ENCODE data around the gene NDUFAF8. TPM values are rescaled to one million over a fixed set of nuclear protein-coding genes. Genes with fewer than 3 reads are reported as not detected.

NDUFAF8 gene
- total and polyA plus RNA-seq, 7 experiments from 2014 or later, result 34.2 to 85.9 (median 45.1) TPM

DNA sequence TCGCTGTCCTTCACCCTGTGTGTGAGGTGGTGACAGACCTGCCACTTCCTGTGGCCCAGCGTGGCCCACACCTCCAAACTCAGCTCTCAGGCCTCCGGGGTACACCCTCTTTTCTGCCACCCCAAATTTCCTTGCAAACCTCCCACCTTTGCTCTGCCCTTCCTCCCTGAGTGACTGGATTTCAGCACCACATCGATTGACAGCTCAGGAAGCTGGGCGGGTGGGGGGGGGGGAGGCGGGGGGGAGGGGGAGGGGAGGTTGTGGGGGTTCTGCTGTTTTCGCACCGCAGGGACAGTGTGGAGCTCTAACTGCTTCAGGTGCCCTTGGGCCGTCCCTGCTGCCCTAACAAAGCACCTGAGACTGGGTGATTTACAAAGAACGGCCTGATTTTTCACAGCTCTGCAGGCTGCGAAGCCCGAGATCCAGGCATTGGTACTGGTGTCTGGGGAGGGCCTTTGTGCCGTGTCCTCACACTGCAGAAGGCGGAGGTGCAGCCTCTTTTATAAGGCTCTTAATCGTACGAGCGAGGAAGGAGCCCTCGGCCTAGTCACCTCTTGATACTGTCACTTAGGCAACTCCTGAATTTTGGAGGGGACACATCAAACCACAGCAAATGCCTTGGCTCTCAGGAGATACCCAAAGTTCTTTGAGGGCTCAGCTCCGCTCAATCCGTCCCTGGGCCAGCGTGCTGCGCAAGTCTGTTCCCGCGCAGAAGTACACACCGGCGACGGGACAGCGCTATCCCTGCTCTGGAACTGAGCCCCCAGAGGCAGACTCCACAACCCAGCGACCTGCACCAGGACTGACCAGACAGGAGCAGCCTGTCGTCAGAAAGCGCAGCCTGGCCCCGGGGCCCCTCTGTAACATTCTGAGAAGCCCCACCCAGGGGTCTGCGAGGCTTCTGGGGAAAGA is 3.6 kb downstream of the NDUFAF8 start:
- H3K4me3 Mint-ChIP-seq, result peak overlapping the region in 1 of 10 donors; percentile 5
- H3K27ac Mint-ChIP-seq, result peak overlapping the region in 3 of 9 donors; percentile 55 to 65 (median 62)
- Histone ChIP-seq H3K4me3 (ENCODE audit: low read length) (no peak overlapping the region), H3K36me3 (ENCODE audit: control insufficient read depth in 2 of 3, insufficient read depth in 3 of 3, low read length in 3 of 3) (peaks cover 0 to 16% (median 0%) of the 10 kb centered on the region in 3 experiments), H3K9me3 (ENCODE audit: control insufficient read depth in 2 of 3, low read length in 3 of 3) (no peaks in the 10 kb centered on the region), H3K4me1 (ENCODE audit: control insufficient read depth in 2 of 2, insufficient read depth in 2 of 2, low read length in 2 of 2) (peaks cover 16 to 18% of the 10 kb centered on the region in 2 donors), H3K27ac (ENCODE audit: low read depth, low read length) (no peak overlapping the region), H3K27me3 (ENCODE audit: control insufficient read depth in 2 of 2, insufficient read depth in 2 of 2, low read length in 2 of 2) (no peaks in the 10 kb centered on the region)
- ChIA-PET CTCF (interaction anchor here (0.8 kb wide), 1 partner anchor 100 kb away, joined by 3 read pairs; no protein-coding TSS in a partner anchor), POLR2A (no interaction called here)
- no peak for ATAC-seq
- intact Hi-C loops (cut with micrococcal nuclease), result no loop called here
- no peaks in the 10 kb centered on the region for H3K9me3 Mint-ChIP-seq
- peaks cover 3 to 27% (median 22%) of the 10 kb centered on the region in 7 donors for H3K4me1 Mint-ChIP-seq
- no peaks in the 10 kb centered on the region for H3K27me3 Mint-ChIP-seq
- no peak for DNase-seq
- H3K36me3 Mint-ChIP-seq, result peaks cover 0 to 6% (median 0%) of the 10 kb centered on the region in 5 donors

DNA sequence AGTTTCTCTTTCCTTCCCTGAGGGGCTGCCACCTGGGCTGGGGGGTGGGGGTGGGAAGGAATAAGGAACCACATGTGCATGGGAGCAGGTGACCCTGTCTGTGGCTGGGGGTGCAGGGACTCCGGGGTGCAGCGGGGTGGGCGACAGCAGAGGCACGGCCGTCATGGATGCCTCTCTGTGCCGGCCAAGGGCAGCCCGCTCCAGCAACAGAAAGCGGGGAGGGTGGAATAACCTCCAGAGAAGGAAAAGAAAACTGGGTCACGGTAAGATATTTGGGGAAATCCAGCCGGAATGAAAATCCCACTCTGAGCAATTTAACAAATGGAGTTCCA is 4.2 kb downstream of the NDUFAF8 start:
- Histone ChIP-seq H3K36me3 (ENCODE audit: control insufficient read depth in 2 of 3, insufficient read depth in 3 of 3, low read length in 3 of 3) (peaks cover 0 to 16% (median 0%) of the 10 kb centered on the region in 3 experiments), H3K4me1 (ENCODE audit: control insufficient read depth in 2 of 2, insufficient read depth in 2 of 2, low read length in 2 of 2) (peaks cover 9 to 12% of the 10 kb centered on the region in 2 donors), H3K27me3 (ENCODE audit: control insufficient read depth in 2 of 2, insufficient read depth in 2 of 2, low read length in 2 of 2) (no peaks in the 10 kb centered on the region), H3K9me3 (ENCODE audit: control insufficient read depth in 2 of 3, low read length in 3 of 3) (no peaks in the 10 kb centered on the region), H3K27ac (ENCODE audit: low read depth, low read length) (no peak overlapping the region), H3K4me3 (ENCODE audit: low read length) (no peak overlapping the region)
- CTCF ChIA-PET, result no interaction called here
- intact Hi-C loops (cut with micrococcal nuclease), result no loop called here
- Mint-ChIP-seq H3K4me1 (peaks cover 0 to 23% (median 17%) of the 10 kb centered on the region in 7 donors), H3K36me3 (peaks cover 0 to 6% (median 0%) of the 10 kb centered on the region in 5 donors), H3K9me3 (no peaks in the 10 kb centered on the region), H3K27me3 (no peaks in the 10 kb centered on the region), H3K4me3 (no peak overlapping the region), H3K27ac (no peak overlapping the region)
- ATAC-seq (no peak), DNase-seq (no peak)
- POLR2A ChIA-PET, result no interaction called here

DNA sequence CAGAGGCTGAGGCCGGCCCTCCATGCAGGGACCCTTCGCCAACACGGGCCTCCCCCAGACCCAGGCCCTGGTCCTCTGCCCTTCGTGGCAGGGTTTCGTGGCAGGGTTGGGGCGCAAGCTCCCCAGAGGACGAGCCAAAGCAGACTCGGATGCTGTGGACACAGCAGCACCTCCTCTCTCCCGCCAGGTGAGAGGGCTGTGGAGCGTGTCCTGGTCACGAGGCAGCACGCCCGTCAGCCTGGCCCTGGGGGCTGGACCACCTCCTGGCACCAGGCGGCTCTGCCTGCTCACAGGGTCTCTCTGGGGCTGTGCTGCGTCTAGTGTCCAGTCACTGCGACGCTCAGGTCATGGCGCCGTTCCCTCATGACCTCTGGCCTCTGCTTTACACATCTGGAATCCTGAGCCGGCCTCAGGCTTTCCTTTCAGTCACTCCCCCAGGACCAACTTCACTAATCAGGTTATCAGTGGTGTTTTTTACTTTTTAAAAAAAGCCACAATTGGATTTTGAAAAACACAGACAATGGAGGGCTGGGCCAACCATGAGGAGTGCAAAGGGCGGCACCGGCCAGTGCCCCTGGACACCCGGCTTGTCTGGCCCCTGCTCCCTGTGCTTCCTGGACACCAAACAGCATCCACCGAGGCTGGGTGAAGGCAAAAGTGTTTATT is 5.4 kb downstream of the NDUFAF8 start:
- ChIA-PET CTCF (no interaction called here), POLR2A (no interaction called here)
- peaks cover 0 to 15% (median 0%) of the 10 kb centered on the region in 3 experiments for H3K36me3 ChIP-seq (ENCODE audit: control insufficient read depth in 2 of 3, insufficient read depth in 3 of 3, low read length in 3 of 3)
- H3K4me3 ChIP-seq (ENCODE audit: low read length), result no peak overlapping the region
- no peak overlapping the region for H3K27ac Mint-ChIP-seq
- no peaks in the 10 kb centered on the region for H3K9me3 Mint-ChIP-seq
- no peaks in the 10 kb centered on the region for H3K27me3 Mint-ChIP-seq
- no peaks in the 10 kb centered on the region for H3K9me3 ChIP-seq (ENCODE audit: control insufficient read depth in 2 of 3, low read length in 3 of 3)
- no peaks in the 10 kb centered on the region for H3K27me3 ChIP-seq (ENCODE audit: control insufficient read depth in 2 of 2, insufficient read depth in 2 of 2, low read length in 2 of 2)
- ATAC-seq (no peak), DNase-seq (peak in 1 of 9 donors; percentile 3)
- no peak overlapping the region for H3K27ac ChIP-seq (ENCODE audit: low read depth, low read length)
- H3K4me1 Mint-ChIP-seq, result peaks cover 0 to 22% (median 17%) of the 10 kb centered on the region in 7 donors
- intact Hi-C loops (cut with micrococcal nuclease), result no loop called here
- H3K4me1 ChIP-seq (ENCODE audit: control insufficient read depth in 2 of 2, insufficient read depth in 2 of 2, low read length in 2 of 2), result peaks cover 9 to 12% of the 10 kb centered on the region in 2 donors
- no peak overlapping the region for H3K4me3 Mint-ChIP-seq
- peaks cover 0 to 7% (median 0%) of the 10 kb centered on the region in 5 donors for H3K36me3 Mint-ChIP-seq

DNA sequence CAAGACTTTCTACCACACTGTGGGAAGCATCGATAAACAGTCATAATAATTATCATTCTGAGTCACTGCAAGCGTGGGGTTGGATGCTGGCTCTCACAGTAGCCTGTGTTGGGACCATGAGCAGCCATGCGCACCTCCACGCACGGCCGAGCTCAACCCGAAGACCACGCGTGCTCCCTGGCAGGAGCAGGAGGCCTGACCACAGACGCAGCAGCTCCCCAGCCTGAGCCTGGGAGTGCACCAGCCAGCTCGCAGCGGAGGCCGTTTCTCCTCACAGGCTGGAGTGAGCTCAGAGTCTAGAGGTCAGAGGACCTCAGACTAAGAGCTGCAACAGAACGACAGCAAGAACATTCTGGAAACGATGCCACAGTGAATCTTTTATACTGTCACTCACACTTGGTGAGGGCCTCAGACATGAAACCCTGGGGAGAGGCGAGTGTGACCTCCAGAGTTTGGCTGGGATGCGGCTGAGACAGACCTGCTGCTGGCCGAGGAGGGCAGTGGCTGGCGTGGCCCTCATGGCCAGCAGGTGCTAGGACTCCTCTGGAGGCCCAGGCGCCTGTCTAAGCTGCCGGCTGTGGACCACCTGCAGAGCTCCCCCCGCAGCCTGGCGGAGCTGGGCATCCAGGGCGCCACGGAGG is 6.0 kb downstream of the NDUFAF8 start:
- H3K27me3 ChIP-seq (ENCODE audit: control insufficient read depth in 2 of 2, insufficient read depth in 2 of 2, low read length in 2 of 2), result no peaks in the 10 kb centered on the region
- ChIA-PET CTCF (no interaction called here), POLR2A (no interaction called here)
- no peak for ATAC-seq
- intact Hi-C loops (cut with micrococcal nuclease), result no loop called here
- no peak overlapping the region for H3K27ac ChIP-seq (ENCODE audit: low read depth, low read length)
- no peak overlapping the region for H3K4me3 ChIP-seq (ENCODE audit: low read length)
- peaks cover 0 to 7% (median 0%) of the 10 kb centered on the region in 5 donors for H3K36me3 Mint-ChIP-seq
- no peaks in the 10 kb centered on the region for H3K9me3 ChIP-seq (ENCODE audit: control insufficient read depth in 2 of 3, low read length in 3 of 3)
- no peaks in the 10 kb centered on the region for H3K9me3 Mint-ChIP-seq
- DNase-seq, result peak in 1 of 9 donors; percentile 0
- H3K36me3 ChIP-seq (ENCODE audit: control insufficient read depth in 2 of 3, insufficient read depth in 3 of 3, low read length in 3 of 3), result peaks cover 0 to 22% (median 0%) of the 10 kb centered on the region in 3 experiments
- peaks cover 0 to 17% (median 13%) of the 10 kb centered on the region in 7 donors for H3K4me1 Mint-ChIP-seq
- H3K4me3 Mint-ChIP-seq, result no peak overlapping the region
- no peaks in the 10 kb centered on the region for H3K27me3 Mint-ChIP-seq
- peaks cover 2 to 7% of the 10 kb centered on the region in 2 donors for H3K4me1 ChIP-seq (ENCODE audit: control insufficient read depth in 2 of 2, insufficient read depth in 2 of 2, low read length in 2 of 2)
- no peak overlapping the region for H3K27ac Mint-ChIP-seq

DNA sequence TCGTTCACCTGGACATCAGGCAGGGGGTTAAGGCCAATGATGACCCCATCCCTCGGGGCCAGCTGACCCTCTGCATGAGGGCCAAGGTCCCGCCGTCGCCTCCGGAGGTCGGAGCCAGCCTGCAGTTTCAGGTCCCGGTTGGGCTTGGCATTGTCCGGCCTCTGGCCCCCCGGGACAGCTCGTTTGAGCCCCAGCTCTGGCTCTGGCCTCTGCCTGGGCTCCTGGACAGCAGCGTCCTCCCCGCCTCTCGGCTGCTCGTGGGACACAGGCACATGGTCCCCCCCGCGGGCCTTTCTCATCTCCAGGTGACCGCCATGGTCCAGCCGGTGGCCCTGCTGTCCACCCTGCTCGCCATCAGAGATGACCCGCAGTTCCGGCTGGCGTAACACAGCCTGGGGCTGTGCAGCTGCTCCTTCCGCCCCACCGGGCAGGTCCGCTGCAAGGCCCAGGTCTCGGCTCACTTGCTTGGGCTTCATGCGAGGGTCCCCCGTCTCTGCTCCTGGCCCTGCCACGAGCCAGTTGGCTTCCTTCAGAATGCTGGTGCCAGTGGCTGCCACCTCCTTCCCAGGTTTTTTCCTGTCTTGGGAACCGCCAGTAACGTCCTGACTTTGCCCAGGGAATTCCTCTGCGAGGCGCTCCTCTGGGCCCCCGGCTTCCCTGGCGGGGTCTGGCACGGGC is 6.7 kb downstream of the NDUFAF8 start:
- peaks cover 0 to 27% (median 0%) of the 10 kb centered on the region in 3 experiments for H3K36me3 ChIP-seq (ENCODE audit: control insufficient read depth in 2 of 3, insufficient read depth in 3 of 3, low read length in 3 of 3)
- no peak overlapping the region for H3K27ac ChIP-seq (ENCODE audit: low read depth, low read length)
- peaks cover 0 to 9% (median 0%) of the 10 kb centered on the region in 5 donors for H3K36me3 Mint-ChIP-seq
- H3K9me3 Mint-ChIP-seq, result peaks cover 0 to 2% (median 0%) of the 10 kb centered on the region in 11 donors
- no peaks in the 10 kb centered on the region for H3K27me3 Mint-ChIP-seq
- ATAC-seq (no peak), DNase-seq (peak in 1 of 9 donors; percentile 7)
- H3K27ac Mint-ChIP-seq, result no peak overlapping the region
- H3K27me3 ChIP-seq (ENCODE audit: control insufficient read depth in 2 of 2, insufficient read depth in 2 of 2, low read length in 2 of 2), result no peaks in the 10 kb centered on the region
- intact Hi-C loops (cut with micrococcal nuclease), result no loop called here
- H3K9me3 ChIP-seq (ENCODE audit: control insufficient read depth in 2 of 3, low read length in 3 of 3), result no peaks in the 10 kb centered on the region
- CTCF ChIA-PET, result no interaction called here
- H3K4me3 ChIP-seq (ENCODE audit: low read length), result no peak overlapping the region
- H3K4me1 ChIP-seq (ENCODE audit: control insufficient read depth in 2 of 2, insufficient read depth in 2 of 2, low read length in 2 of 2), result peaks cover 0 to under 1% of the 10 kb centered on the region in 2 donors
- no peak overlapping the region for H3K4me3 Mint-ChIP-seq
- POLR2A ChIA-PET, result no interaction called here
- peaks cover 0 to 14% (median 10%) of the 10 kb centered on the region in 7 donors for H3K4me1 Mint-ChIP-seq

DNA sequence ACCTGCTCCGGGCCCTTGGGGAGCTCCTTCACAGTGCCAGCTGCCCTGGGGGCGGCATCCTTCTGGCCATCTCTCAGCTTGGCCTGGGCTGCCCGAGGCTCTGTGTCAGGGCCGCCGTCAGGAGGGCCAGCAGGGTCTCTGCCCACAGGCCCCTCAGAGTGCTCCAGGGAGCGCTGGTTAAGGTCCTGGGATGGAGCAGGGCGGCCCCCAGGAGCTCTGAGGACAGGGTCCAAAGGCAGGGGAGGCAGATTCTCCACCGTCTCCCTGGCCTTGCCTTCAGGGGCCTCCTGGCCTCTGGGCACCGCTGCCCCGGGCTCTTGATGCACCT is 7.2 kb downstream of the NDUFAF8 start:
- intact Hi-C loops (cut with micrococcal nuclease), result no loop called here
- peaks cover 0 to 11% (median 5%) of the 10 kb centered on the region in 7 donors for H3K4me1 Mint-ChIP-seq
- ATAC-seq (no peak), DNase-seq (peak in 1 of 9 donors; percentile 5)
- H3K9me3 Mint-ChIP-seq, result peaks cover 0 to 2% (median 0%) of the 10 kb centered on the region in 11 donors
- no peak overlapping the region for H3K27ac Mint-ChIP-seq
- no peak overlapping the region for H3K4me3 Mint-ChIP-seq
- Histone ChIP-seq H3K4me1 (ENCODE audit: control insufficient read depth in 2 of 2, insufficient read depth in 2 of 2, low read length in 2 of 2) (no peaks in the 10 kb centered on the region), H3K27ac (ENCODE audit: low read depth, low read length) (no peak overlapping the region), H3K36me3 (ENCODE audit: control insufficient read depth in 2 of 3, insufficient read depth in 3 of 3, low read length in 3 of 3) (peaks cover 0 to 27% (median 0%) of the 10 kb centered on the region in 3 experiments), H3K4me3 (ENCODE audit: low read length) (no peak overlapping the region), H3K9me3 (ENCODE audit: control insufficient read depth in 2 of 3, low read length in 3 of 3) (no peaks in the 10 kb centered on the region), H3K27me3 (ENCODE audit: control insufficient read depth in 2 of 2, insufficient read depth in 2 of 2, low read length in 2 of 2) (no peaks in the 10 kb centered on the region)
- CTCF ChIA-PET, result no interaction called here
- H3K36me3 Mint-ChIP-seq, result peaks cover 0 to 9% (median 0%) of the 10 kb centered on the region in 5 donors
- no peaks in the 10 kb centered on the region for H3K27me3 Mint-ChIP-seq
- POLR2A ChIA-PET, result no interaction called here
